Right lobe of liver (tissue), 6 donors: ENCODE measurements around the gene ANXA11. TPM values are rescaled to one million over a fixed set of nuclear protein-coding genes. Genes with fewer than 3 reads are reported as not detected.
A peak's percentile ranks its signal among the peaks of the same experiment; 100 is the strongest.
"Not testable (repeated sequence)": the region's sequence is repeated elsewhere in the genome, so short reads cannot be mapped to it uniquely, and the experiment has no call there.

Source experiments
- ATAC-seq, 4 donors: fragments of 200-7000 bp; cut with Tn5 transposase; one replicate each; pipeline ENCODE4 v1.9.1; 2020; ENCODE audit warnings: mild to moderate bottlenecking in 4 of 4, moderate library complexity in 4 of 4
- DNase-seq, 3 donors: peaks; one replicate each; pipeline ENCODE4 v3.0.0-alpha.2; 2020
- H3K27ac ChIP-seq, 3 donors: fragments of 200-600 bp; one replicate each; pipeline ENCODE4 v1.8.0; 2022
- H3K27me3 ChIP-seq, 2 donors: fragments of 200-600 bp; one replicate each; pipeline ENCODE4 v1.8.0; 2022
- H3K36me3 ChIP-seq, 4 donors: fragments of 200-600 bp; sonication (generic) in 1 of 4; one replicate each; pipeline versions ENCODE4 v1.5.1 to v1.8.0; 2017 to 2022; ENCODE audit warnings: control low read depth in 1 of 4
- H3K4me1 ChIP-seq, 4 donors: fragments of 200-600 bp; sonication (generic) in 1 of 4; one replicate each; pipeline versions ENCODE4 v1.5.1 to v1.8.0; 2017 to 2022; ENCODE audit warnings: control low read depth in 1 of 4
- H3K4me3 ChIP-seq, 3 donors: fragments of 200-600 bp; one replicate each; pipeline ENCODE4 v1.8.0; 2022
- H3K9me3 ChIP-seq, 4 donors: fragments of 200-600 bp; sonication (generic) in 1 of 4; one replicate each; pipeline versions ENCODE4 v1.5.1 to v1.8.0; 2017 to 2022; ENCODE audit warnings: control low read depth in 1 of 4
- CTCF ChIP-seq, 4 donors: fragments of 200-600 bp in 3 of 4; fragments of 450-650 bp in 1 of 4; IDR thresholded peaks; one replicate each; pipeline versions ENCODE4 v1.5.1 to v1.8.0; 2016 to 2022; ENCODE audit warnings: antibody characterized with exemption in 4 of 4, mild to moderate bottlenecking in 2 of 4
- POLR2A ChIP-seq: fragments of 450-650 bp; IDR thresholded peaks from one replicate; pipeline ENCODE4 v1.6.1; 2017; ENCODE audit warnings: antibody characterized with exemption, mild to moderate bottlenecking
- WGBS: methylation state at CpG from one replicate; pipeline ENCODE4 v1.1.6; 2018; ENCODE audit warnings: low coverage, low lambda C conversion rate; ENCODE audit not compliant: insufficient coverage; ENCODE audit errors: missing lambda C conversion rate; 5-methylcytosine and 5-hydroxymethylcytosine counted together
- intact Hi-C, 2 donors: fragments of 100-400 bp; cut with DNase I; formaldehyde crosslinking; loops; one replicate each; pipeline versions ENCODE4 v1.11.2 to v1.14.1; 2022
- long read RNA-seq: library from polyadenylated mRNA; unstranded; transcript quantifications from one replicate; pipeline ENCODE4 v2.0.0, GENCODE V29; 2019
- total RNA-seq, 6 experiments: library from RNA; depleted of rRNA in 2 of 6; stranded (reverse); fragments of >200 nt in 2 of 6; fragmentation: NEBNext Ultra II Directional in 3 of 6; extraction: Animal tissue kit (Norgen Biotek cat#: 25700) in 3 of 6; gene quantifications; one replicate each; pipeline versions ENCODE4 v1.1.0 to v1.2.4, GENCODE V29; 2016 to 2023
- donor health status: DM: no; HTN: yes; CAD: no.
- donor health status: DM: no; HTN: no; CAD: no.
- donor health status: DM: no; HTN: no; CAD: no.
- donor health status: DM: no; HTN: yes; CAD: no.
- donor health status: DM: no; HTN: yes; CAD: no.

Gene ANXA11
- total RNA-seq: 100 to 1,000 TPM in 1 of 6 experiments, 10 to 100 TPM in 5; 41.7 to 100 (median 55.6) TPM
- long read RNA-seq, full-length matches to known transcripts: 4 of 9 reads
- long read RNA-seq, partial matches to known transcripts: 3 of 9 reads
- long read RNA-seq, other reads (novel, unspliced or antisense): 2 of 9 reads

- peaks cover 0 to 41% (median 19%) of the 10 kb centered on the region in 4 donors for H3K4me1 ChIP-seq
- intact Hi-C loops: loop anchor here in 1 of 2 donors (10.0 kb wide), 1 partner anchor 51 kb away; no protein-coding TSS in a partner anchor
- TF ChIP-seq CTCF (IDR thresholded peaks at IDR 0.05) (no peak), POLR2A (peak; percentile 99)
- peak; percentile 89 to 91 (median 90) for DNase-seq
- no peaks in the 10 kb centered on the region for H3K9me3 ChIP-seq
- no peaks in the 10 kb centered on the region for H3K36me3 ChIP-seq
- 14% methylated on average over 9 of the region's 45 CpGs for WGBS
- peak within 1 kb of the TSS; percentile 84 to 93 (median 89) for H3K4me3 ChIP-seq
- H3K27ac ChIP-seq: peak within 1 kb of the TSS; percentile 91 to 99 (median 98)
- H3K27me3 ChIP-seq: no peaks in the 10 kb centered on the region
- peak; percentile 74 to 87 (median 84) for ATAC-seq
Observed at GRCh38 chr10:80205477-80206276, at the start of gene ANXA11. TSS of gene ANXA11 (minus strand) at chr10:80205537. CDS start at chr10:80172861, 32,676 bp downstream.

- intact Hi-C loops, H3K27ac ChIP-seq, H3K27me3 ChIP-seq, H3K4me3 ChIP-seq, ATAC-seq, DNase-seq, H3K9me3 ChIP-seq, H3K4me1 ChIP-seq, H3K36me3 ChIP-seq: not testable (repeated sequence)
- no CpG with 5 or more reads among the region's 2 CpGs for WGBS
Observed at GRCh38 chr10:80254726-80255125, 49.4 kb upstream of the ANXA11 start.

GRCh38 chr10:80253963-80254271 is 48.6 kb upstream of the ANXA11 start:
- H3K27ac ChIP-seq, intact Hi-C loops, DNase-seq, H3K4me1 ChIP-seq, ATAC-seq, H3K36me3 ChIP-seq, H3K9me3 ChIP-seq, H3K27me3 ChIP-seq, H3K4me3 ChIP-seq: not testable (repeated sequence)
- no CpG with 5 or more reads among the region's 1 CpG for WGBS

GRCh38 chr10:80253266-80253962 is 48.1 kb upstream of the ANXA11 start:
- ATAC-seq: no peak
- H3K36me3 ChIP-seq: no peaks in the 10 kb centered on the region
- intact Hi-C loops: no loop called here
- DNase-seq: no peak
- H3K4me1 ChIP-seq: no peaks in the 10 kb centered on the region
- H3K27ac ChIP-seq: no peak overlapping the region
- H3K4me3 ChIP-seq: no peak overlapping the region
- no peak for TF ChIP-seq CTCF (IDR thresholded peaks at IDR 0.05)
- no peak for TF ChIP-seq POLR2A
- H3K27me3 ChIP-seq: no peaks in the 10 kb centered on the region
- 53% methylated on average over 5 of the region's 5 CpGs for WGBS
- H3K9me3 ChIP-seq: no peaks in the 10 kb centered on the region

- no peak for ATAC-seq
Observed at GRCh38 chr10:80252296-80252887, 47.1 kb upstream of the ANXA11 start.

GRCh38 chr10:80251703-80252280 is 46.5 kb upstream of the ANXA11 start:
- ATAC-seq, intact Hi-C loops, H3K9me3 ChIP-seq, H3K27ac ChIP-seq, H3K27me3 ChIP-seq, DNase-seq, H3K4me1 ChIP-seq, H3K36me3 ChIP-seq, H3K4me3 ChIP-seq: not testable (repeated sequence)
- 86% methylated on average over 3 of the region's 4 CpGs for WGBS

More at GRCh38 chr10:80252296-80252887, 47.1 kb upstream of the ANXA11 start:
- H3K27me3 ChIP-seq: no peaks in the 10 kb centered on the region
- H3K36me3 ChIP-seq: no peaks in the 10 kb centered on the region
- H3K9me3 ChIP-seq: no peaks in the 10 kb centered on the region
- no peak for DNase-seq
- H3K4me3 ChIP-seq: no peak overlapping the region
- no peaks in the 10 kb centered on the region for H3K4me1 ChIP-seq
- TF ChIP-seq CTCF (IDR thresholded peaks at IDR 0.05): no peak
- no peak for TF ChIP-seq POLR2A
- H3K27ac ChIP-seq: no peak overlapping the region
- intact Hi-C loops: no loop called here
- 87% methylated on average over 10 of the region's 12 CpGs for WGBS

- intact Hi-C loops: not testable (repeated sequence)
- ATAC-seq: peak; percentile 51 to 78 (median 68)
Observed at GRCh38 chr10:80250399-80250798, 45.1 kb upstream of the ANXA11 start.

More at GRCh38 chr10:80250399-80250798, 45.1 kb upstream of the ANXA11 start:
- not testable (repeated sequence) for H3K27me3 ChIP-seq, H3K9me3 ChIP-seq, H3K36me3 ChIP-seq, H3K4me1 ChIP-seq, DNase-seq, H3K27ac ChIP-seq, H3K4me3 ChIP-seq
- WGBS: no CpG with 5 or more reads among the region's 1 CpG
